Type B pancreatic cell (in vitro differentiated cells): ENCODE data around the gene RAD51B. TPM values are rescaled to one million over a fixed set of nuclear protein-coding genes. Genes with fewer than 3 reads are reported as not detected.

Experiments used
- DNase-seq: peaks from one replicate; pipeline ENCODE4 v3.0.0; 2021; ENCODE audit warnings: mixed read lengths; ENCODE audit not compliant: unreplicated experiment; ENCODE audit errors: extremely low spot score
- H3K27ac Mint-ChIP-seq: 2 replicates; pipeline ENCODE4 v1.8.0; 2021; ENCODE audit warnings: mild to moderate bottlenecking, mixed read lengths
- H3K27me3 Mint-ChIP-seq: 2 replicates; pipeline ENCODE4 v1.8.0; 2021; ENCODE audit warnings: mixed read lengths
- H3K36me3 Mint-ChIP-seq: 2 replicates; pipeline ENCODE4 v1.8.0; 2021; ENCODE audit warnings: mixed read lengths
- H3K4me1 Mint-ChIP-seq: one replicate; pipeline ENCODE4 v1.8.0; 2021; ENCODE audit warnings: mixed read lengths; ENCODE audit not compliant: unreplicated experiment
- H3K4me3 Mint-ChIP-seq: 2 replicates; pipeline ENCODE4 v1.8.0; 2021; ENCODE audit warnings: mild to moderate bottlenecking, mixed read lengths
- H3K9me3 Mint-ChIP-seq: 2 replicates; pipeline ENCODE4 v1.8.0; 2021; ENCODE audit warnings: mixed read lengths
- CTCF ChIP-seq: fragments of 200-600 bp; sonication (generic); conservative IDR thresholded peaks from 2 replicates; pipeline ENCODE4 v1.5.0; 2021; ENCODE audit warnings: antibody characterized with exemption, mild to moderate bottlenecking
- total RNA-seq: library from RNA; stranded (reverse); gene quantifications from 2 replicates; pipeline ENCODE4 v1.2.1, GENCODE V29; 2021; ENCODE audit warnings: low replicate concordance

The RAD51B gene
- total RNA-seq, 1 donor from 2014 or later, result 27.3 TPM

GRCh38 chr14:67940486-67941455 is 121.2 kb downstream of the RAD51B start:
- Mint-ChIP-seq H3K4me3 (peak overlapping the region; percentile 61), H3K36me3 (peaks cover 4% of the 10 kb centered on the region), H3K4me1 (peaks cover 61% of the 10 kb centered on the region), H3K27me3 (no peaks in the 10 kb centered on the region), H3K27ac (peak overlapping the region; percentile 87), H3K9me3 (no peaks in the 10 kb centered on the region)
- TF ChIP-seq CTCF, result no peak
- no peak for DNase-seq

GRCh38 chr14:67941456-67942018 is 122.0 kb downstream of the RAD51B start:
- peaks cover 56% of the 10 kb centered on the region for H3K4me1 Mint-ChIP-seq

GRCh38 chr14:67942080-67942710 is 122.6 kb downstream of the RAD51B start:
- no peaks in the 10 kb centered on the region for H3K36me3 Mint-ChIP-seq
- no peaks in the 10 kb centered on the region for H3K27me3 Mint-ChIP-seq
- peak overlapping the region; percentile 61 for H3K4me3 Mint-ChIP-seq
- no peaks in the 10 kb centered on the region for H3K9me3 Mint-ChIP-seq
- DNase-seq, result no peak
- peak overlapping the region; percentile 87 for H3K27ac Mint-ChIP-seq
- H3K4me1 Mint-ChIP-seq, result peaks cover 59% of the 10 kb centered on the region
- no peak for TF ChIP-seq CTCF

More at GRCh38 chr14:67941456-67942018, 122.0 kb downstream of the RAD51B start:
- H3K27ac Mint-ChIP-seq, result peak overlapping the region; percentile 87
- TF ChIP-seq CTCF, result no peak
- H3K4me3 Mint-ChIP-seq, result peak overlapping the region; percentile 61
- DNase-seq, result no peak
- no peaks in the 10 kb centered on the region for H3K9me3 Mint-ChIP-seq
- H3K36me3 Mint-ChIP-seq, result no peaks in the 10 kb centered on the region
- no peaks in the 10 kb centered on the region for H3K27me3 Mint-ChIP-seq

DNA sequence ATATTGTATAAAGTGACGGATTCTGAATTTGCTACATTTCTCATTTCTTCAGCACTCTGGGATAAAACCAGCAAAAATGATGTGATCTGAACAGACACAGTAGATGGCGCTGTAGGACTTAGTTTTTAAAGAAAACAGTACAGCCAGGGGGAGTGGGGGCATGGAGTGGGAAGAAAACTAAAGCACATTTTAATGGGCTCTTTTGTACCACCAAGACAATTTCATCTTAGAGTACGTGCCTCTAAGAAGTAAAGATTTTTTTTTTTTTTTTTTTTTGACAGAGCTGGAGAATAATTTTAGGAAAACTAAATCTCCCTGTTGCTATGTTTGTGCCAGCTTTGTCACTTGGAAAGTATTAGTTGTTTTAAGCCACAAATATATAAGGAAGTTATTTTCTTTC is 124.4 kb downstream of the RAD51B start:
- no peaks in the 10 kb centered on the region for H3K9me3 Mint-ChIP-seq
- DNase-seq, result peak; percentile 76
- peaks cover 57% of the 10 kb centered on the region for H3K4me1 Mint-ChIP-seq
- H3K27ac Mint-ChIP-seq, result peak overlapping the region; percentile 46
- H3K27me3 Mint-ChIP-seq, result no peaks in the 10 kb centered on the region
- H3K4me3 Mint-ChIP-seq, result peak overlapping the region; percentile 0
- H3K36me3 Mint-ChIP-seq, result peaks cover under 1% of the 10 kb centered on the region
- TF ChIP-seq CTCF, result peak; percentile 89

DNA sequence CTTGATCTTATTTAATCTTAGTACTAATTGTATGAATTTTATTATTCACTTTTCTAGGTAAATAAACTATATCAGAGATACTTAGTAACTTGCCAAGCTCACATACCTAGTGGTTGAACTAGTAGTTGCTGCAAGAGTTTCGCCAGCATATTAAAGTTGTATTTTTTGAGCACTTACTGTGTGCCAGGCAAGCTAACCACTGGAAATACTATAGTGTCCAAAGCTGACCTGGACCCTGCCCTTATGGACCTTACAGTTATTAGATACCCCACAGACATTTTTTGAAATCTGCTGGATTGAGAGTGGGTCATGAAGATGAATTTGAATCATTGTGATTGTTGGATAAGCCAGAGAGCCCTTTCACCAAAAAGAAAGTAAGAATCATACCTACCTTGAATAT is 125.0 kb downstream of the RAD51B start:
- peaks cover 6% of the 10 kb centered on the region for H3K9me3 Mint-ChIP-seq
- peaks cover 57% of the 10 kb centered on the region for H3K4me1 Mint-ChIP-seq
- no peak for DNase-seq
- H3K36me3 Mint-ChIP-seq, result peaks cover 7% of the 10 kb centered on the region
- TF ChIP-seq CTCF, result no peak
- H3K27ac Mint-ChIP-seq, result peak overlapping the region; percentile 46
- no peaks in the 10 kb centered on the region for H3K27me3 Mint-ChIP-seq
- H3K4me3 Mint-ChIP-seq, result peak overlapping the region; percentile 24
